GM12864 (cell line): ENCODE results near the gene RALGPS1.

Experiments
- DNase-seq: peaks from one replicate; pipeline ENCODE4 v3.0.0-alpha.2; 2011; ENCODE audit warnings: low read depth
- H3K4me3 ChIP-seq: 2 replicates; pipeline ENCODE4 v1.5.1; 2011; ENCODE audit warnings: mild to moderate bottlenecking, low read depth, low read length, control low read depth
- CTCF ChIP-seq: IDR thresholded peaks from 2 replicates; pipeline ENCODE4 v1.5.1; 2011; ENCODE audit warnings: low read depth, mild to moderate bottlenecking, moderate library complexity, low read length, control low read depth, inconsistent platforms; ENCODE audit errors: missing control alignments

RALGPS1 gene

DNA sequence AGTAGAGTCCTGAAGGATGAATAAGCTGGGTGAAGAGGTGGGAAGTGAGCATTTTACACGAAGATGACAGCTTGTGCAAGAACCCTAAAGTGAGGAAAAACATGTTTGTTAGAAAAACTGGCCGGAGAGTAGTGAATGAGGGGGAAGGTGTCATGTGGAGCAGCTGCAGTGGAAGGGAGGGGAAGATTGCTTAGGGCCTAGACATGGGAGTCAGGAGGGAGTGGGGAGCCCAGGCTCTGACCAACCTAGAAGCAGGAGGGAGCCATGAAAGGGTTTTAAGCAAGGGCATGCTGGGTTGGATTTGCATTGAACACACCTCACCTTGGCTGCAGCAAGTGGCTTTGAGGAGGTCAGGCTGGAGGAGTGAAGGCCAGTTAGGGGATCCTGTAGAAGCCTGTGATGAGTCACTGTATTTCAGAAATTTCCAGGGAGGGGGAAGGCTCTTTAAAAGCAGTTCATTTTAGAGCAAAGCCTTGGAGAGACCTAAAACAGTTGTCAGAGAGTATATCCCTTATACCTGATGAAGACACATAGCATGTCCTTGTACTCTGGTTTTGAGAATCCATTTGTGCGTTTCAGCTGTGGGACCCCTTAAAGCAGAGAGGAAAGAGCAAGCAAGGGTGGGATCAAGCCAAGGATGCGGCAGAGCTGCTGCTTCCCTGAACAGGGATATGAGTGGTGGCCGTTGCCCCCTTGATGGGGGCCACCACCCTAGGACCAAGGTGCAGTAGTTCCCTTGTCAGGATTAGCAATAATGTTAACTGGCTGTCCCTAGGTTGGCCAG, 162.5 kb downstream of the RALGPS1 start:
- no peak overlapping the region for H3K4me3 ChIP-seq
- no peak for DNase-seq
- TF ChIP-seq CTCF = no peak

- H3K4me3 ChIP-seq = no peak overlapping the region
- no peak for DNase-seq
- no peak for TF ChIP-seq CTCF
Observed at GRCh38 chr9:127077644-127077946, 163.0 kb downstream of the RALGPS1 start.

DNA sequence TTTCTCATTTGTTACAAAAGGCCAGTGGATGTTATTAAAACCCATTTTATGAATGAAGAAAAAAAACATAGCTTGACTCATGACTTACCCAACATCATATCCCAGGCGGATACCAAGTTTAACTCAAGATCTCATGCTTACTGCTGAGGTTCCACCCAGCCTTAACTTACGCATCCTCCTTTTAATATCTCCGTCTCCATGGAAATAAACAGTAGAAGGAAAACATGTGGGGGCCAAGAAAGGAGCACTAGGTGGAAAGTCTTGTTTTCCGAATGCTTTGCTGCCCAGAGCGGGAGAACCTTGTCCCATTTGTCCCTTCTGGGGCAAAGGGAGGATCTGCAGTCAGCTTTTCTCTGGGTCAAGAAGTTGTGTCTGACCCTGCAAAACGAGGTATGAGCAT, 163.8 kb downstream of the RALGPS1 start:
- no peak for DNase-seq
- no peak overlapping the region for H3K4me3 ChIP-seq
- TF ChIP-seq CTCF = no peak

GRCh38 chr9:127078988-127079387, 164.4 kb downstream of the RALGPS1 start:
- H3K4me3 ChIP-seq = no peak overlapping the region
- no peak for TF ChIP-seq CTCF
- DNase-seq = no peak

DNA sequence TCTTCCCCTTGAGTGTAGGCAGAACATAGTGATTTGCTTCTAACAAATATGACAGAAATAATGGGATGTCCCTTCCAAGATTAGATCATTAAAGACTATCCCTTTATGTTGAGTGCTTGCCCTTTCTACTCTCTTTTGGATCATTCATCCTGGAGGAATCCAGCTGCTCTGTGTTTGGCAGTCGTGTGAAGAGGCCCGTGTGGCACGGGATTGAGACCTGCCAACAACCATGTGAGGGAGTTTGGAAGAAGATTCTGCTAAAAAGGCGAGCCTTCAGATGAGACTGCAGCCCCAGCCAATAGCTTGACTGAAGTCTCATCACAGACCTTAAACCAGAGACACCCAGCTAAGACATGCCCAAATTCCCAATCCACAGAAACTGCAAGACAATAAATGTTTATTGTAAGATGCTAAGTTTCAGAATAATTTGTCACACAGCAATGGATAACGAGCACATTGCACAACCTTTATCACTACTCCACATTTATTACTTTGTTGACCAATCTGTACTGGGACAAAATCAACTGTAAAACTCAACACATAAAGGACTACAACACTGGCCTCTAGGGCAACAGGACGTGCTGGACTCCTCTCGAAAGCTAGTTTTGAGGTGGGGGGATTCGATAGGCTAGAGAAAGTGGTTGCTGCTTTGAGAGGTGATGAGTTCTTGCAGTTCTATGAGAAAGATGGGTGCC, 165.0 kb downstream of the RALGPS1 start:
- no peak for TF ChIP-seq CTCF
- no peak for DNase-seq
- no peak overlapping the region for H3K4me3 ChIP-seq

DNA sequence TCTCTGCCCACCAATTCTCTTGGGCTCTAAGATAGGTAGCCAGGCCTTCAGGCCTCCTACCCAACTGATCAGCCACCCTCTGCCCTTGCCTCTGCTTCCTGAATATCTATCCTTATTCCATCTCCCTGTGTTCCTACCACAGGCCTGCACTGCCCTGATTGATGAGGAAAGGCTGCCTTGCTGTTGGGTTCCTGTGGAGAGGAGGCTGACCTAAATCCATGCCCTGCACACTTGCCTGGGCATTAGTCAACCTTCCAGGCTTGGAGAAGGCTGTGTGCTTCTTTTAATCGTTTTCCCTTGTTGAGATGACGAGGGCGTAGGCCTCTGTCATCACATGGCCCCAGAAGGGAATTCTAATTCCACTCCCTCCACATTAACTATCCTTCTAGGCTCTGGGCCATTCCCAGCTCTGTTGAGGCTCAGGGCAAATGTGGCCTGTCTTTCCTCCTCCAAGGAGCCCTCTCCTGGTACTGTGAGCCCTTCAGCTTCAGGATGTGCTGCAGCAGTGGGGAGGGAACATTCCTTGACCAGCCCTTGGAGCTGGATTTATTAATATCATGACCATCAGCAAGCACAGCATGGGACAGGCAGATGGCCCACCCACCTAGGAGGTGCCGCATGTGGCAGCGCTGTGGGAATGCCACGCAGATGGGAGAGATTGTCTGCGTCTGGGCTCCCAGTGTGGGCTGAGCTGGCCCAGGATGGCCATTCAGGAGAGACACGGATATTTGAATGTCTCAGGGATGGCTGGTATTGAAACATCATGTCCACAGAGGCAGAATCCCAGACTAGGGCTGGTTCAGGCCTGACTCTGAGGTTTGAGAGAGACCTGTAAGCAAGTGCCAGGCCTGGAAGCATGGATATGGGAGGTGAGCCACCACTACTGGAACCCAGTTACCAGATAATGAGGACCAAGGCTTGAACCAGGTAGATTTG, 166.9 kb downstream of the RALGPS1 start:
- no peak overlapping the region for H3K4me3 ChIP-seq
- DNase-seq = no peak
- TF ChIP-seq CTCF = no peak
